MM.1S (cell line): ENCODE results near the gene MACROD2.

Experiments
- CTCF ChIP-seq: fragments of 300-600 bp; sonication (generic); IDR thresholded peaks from 2 replicates; pipeline ENCODE4 v1.5.1; 2016; ENCODE audit warnings: antibody characterized with exemption, low read length, mixed read lengths
- EZH2phosphoT487 ChIP-seq: fragments of 300-600 bp; sonication (generic); IDR thresholded peaks from 2 replicates; pipeline ENCODE4 v1.6.1; 2018; ENCODE audit warnings: antibody characterized with exemption, low read length

DNA sequence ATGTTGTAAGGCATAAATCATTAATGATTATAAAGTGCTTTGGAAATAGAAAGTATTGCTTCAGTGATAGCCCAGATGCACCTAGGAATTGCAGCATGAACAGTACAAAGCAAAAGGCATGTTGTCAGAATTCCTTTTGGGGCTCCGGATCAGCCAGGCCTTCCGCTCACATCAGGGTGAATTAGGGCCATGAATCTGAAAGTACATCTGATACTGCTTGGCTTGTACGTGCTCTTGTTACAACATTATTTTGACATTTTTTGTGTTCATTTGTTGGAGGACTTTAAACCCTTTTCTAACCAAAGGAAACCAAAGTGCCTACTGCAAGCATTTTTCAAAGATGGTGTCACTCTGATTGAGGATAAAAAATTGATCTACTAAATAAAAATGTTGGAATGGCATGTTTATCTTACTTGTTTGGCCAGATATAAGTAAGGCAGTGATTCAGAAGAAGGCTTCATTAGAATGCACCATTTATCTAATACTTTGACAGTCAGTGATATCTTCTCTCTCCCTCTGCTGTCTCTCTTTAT is 1347.7 kb downstream of the MACROD2 start:
- TF ChIP-seq CTCF, result no peak
- TF ChIP-seq EZH2phosphoT487, result no peak
